Measurements from ENCODE around the gene CDK5.
A peak's percentile ranks its signal among the peaks of the same experiment; 100 is the strongest.
"Not testable (repeated sequence)": the region's sequence is repeated elsewhere in the genome, so short reads cannot be mapped to it uniquely, and the experiment has no call there.

CDK5 gene

DNA sequence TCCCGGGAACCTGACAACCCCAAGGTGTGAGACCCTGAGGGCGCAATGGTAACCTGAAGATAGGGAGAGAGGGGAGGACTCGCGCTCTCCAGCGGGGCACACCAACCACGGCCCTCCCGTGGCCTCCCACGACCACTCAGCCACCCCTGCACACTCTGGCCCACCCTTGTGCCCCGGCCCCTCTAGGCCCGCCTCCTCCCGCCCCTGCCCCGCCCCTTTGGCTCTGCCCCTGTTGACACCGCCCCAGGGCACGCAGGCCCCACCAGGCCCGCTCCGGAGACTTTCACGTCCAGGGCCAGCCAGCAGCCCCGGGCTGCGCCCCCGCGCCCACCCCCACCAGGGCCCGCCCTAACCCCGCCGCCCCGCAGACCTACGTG lies 44.4 kb downstream of the CDK5 start:
- no peak for DNase-seq

DNA sequence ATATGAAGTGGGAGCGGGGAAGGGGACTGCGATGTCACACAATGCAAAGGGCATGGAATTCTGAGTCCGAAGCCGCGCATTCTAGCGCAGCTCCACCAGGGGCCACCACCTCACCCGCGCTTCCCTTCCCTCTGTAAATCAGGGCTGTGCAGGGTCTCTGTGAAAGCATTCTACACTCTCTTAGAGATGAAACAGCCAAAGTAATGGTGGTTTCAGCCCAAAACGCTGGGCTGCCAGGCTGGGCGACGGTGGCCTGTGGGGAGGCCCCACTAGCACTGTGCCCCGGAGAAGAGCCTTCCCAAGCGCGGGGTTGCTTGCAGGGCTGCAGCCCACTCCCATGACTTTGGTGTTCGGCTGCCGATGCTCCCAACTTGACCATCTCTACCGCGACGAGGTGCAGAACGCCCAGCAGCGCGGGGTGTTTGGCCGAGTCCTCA lies 44.8 kb downstream of the CDK5 start:
- no peak for DNase-seq

DNA sequence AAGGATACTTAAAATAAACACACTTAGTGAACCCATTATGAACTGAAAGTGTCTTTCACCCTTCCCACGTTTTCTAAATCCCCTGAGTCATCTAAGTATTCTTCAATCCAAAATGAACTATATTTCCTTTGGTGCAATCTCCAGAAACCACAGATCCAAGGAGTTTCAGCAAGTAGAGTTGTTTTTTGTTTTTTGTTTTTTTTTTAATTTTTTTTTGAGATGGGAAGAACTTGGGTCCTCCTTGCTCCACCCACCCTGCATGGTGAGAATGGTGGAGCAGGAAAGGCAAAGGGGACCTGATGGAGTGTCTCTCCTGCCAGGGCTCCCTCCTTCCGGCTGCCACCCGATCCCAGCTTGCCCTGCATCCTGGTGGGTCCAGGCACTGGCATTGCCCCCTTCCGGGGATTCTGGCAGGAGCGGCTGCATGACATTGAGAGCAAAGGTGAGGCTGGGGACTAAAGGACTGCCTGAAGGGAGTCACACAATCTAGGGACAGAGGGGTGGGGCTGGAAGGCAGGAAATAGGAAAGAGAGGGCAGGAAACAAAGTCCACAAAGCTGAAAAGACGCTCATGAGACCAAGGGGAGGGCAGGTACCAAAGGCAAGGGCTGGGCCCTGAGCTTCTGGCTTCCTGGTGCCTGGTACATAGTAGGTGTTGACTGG lies 45.5 kb downstream of the CDK5 start:
- no peak for DNase-seq

DNA sequence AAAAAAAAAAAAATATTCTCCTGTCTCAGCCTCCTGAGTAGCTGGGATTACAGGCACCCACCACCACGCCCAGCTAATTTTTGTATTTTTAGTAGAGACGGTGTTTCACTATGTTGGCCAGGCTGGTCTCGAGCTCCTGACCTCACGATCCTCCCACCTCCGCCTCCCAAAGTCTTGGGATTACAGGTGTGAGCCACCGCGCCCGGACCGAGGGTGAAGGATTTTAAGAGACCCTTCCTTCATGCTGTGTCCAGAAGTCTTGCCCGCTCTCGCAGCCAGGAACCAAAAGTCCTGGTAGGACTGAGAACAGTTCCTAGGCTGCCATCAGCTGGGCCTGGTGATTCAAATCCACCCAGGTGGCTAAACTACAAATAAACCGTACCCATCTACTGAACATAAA lies 46.1 kb downstream of the CDK5 start:
- not testable (repeated sequence) for DNase-seq

DNA sequence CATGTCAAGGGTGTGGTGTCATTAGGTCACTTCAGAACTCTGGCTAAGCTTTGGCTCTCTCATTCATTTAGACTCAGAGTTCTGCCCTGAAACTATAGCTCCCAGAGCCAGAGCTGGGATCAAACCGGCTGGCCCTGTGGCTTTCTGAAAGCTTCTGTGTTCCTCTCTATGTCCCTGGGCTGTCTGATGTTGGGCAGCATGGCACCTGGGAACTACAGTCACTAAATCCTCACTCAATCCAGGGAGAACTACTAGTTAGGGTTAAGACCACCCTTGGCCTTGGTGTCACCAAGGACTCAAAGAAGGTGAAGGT lies 46.6 kb downstream of the CDK5 start:
- no peak for DNase-seq

DNA sequence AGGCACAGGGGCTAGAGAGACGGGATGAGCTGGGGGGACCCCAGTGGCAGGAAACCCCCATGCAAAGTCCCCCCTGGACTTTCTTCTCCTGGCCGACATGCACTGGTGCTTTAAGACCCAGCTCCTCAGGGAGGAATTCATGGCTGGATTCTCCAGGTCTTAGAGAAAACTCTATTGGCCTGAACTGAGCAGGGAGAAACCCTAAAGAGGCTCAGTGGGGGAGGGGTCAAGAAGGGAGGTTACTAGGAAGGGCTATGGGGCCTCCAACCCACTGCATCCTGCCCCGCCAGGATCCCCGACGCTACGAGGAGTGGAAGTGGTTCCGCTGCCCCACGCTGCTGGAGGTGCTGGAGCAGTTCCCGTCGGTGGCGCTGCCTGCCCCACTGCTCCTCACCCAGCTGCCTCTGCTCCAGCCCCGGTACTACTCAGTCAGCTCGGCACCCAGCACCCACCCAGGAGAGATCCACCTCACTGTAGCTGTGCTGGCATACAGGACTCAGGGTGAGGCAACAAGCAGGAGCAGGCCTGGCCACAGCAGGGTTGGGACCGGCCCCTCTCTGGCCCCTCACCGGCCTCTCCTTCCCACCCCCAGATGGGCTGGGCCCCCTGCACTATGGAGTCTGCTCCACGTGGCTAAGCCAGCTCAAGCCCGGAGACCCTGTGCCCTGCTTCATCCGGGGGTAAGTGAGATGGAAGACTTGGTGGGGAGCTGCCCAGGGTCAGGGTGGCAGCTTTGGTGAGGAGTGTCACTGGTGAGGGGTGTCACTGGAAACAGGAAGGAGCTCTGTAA lies 47.2 kb downstream of the CDK5 start:
- no peak for DNase-seq

DNA sequence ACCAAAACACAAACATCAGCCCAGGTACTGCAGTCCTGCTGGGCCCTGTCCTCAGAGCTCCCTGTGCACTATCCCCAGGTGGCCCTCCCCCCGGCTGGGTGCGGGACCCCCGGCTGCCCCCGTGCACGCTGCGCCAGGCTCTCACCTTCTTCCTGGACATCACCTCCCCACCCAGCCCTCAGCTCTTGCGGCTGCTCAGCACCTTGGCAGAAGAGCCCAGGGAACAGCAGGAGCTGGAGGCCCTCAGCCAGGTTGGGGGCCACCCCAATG lies 47.7 kb downstream of the CDK5 start:
- no peak for DNase-seq

DNA sequence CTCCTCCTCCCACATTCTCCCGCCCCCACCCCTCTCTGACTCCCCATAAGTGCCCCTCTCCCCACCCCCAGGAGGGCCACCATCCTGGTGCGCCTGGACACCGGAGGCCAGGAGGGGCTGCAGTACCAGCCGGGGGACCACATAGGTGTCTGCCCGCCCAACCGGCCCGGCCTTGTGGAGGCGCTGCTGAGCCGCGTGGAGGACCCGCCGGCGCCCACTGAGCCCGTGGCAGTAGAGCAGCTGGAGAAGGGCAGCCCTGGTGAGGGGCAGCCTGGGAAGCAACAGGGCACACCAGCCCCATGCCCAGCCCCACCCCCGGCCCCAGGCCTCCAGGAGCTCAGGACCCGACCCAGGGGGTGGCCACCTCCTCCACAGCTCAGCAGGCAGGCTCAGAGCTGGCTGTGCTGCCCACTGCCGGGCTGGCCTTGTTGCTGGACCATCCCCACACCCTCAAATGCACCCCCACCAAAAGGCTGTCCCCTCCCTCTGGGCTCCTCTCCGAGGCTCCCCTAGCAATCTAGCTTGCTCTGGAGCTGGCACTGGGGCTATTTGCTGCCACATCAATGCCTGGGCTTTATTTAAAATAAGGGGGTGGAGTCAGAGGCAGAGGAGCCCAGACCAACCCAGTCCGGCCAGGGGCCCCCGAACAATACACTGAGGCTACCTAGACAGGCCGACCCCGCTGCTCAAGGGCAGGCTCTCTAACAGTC lies 48.2 kb downstream of the CDK5 start:
- no peak for DNase-seq

DNA sequence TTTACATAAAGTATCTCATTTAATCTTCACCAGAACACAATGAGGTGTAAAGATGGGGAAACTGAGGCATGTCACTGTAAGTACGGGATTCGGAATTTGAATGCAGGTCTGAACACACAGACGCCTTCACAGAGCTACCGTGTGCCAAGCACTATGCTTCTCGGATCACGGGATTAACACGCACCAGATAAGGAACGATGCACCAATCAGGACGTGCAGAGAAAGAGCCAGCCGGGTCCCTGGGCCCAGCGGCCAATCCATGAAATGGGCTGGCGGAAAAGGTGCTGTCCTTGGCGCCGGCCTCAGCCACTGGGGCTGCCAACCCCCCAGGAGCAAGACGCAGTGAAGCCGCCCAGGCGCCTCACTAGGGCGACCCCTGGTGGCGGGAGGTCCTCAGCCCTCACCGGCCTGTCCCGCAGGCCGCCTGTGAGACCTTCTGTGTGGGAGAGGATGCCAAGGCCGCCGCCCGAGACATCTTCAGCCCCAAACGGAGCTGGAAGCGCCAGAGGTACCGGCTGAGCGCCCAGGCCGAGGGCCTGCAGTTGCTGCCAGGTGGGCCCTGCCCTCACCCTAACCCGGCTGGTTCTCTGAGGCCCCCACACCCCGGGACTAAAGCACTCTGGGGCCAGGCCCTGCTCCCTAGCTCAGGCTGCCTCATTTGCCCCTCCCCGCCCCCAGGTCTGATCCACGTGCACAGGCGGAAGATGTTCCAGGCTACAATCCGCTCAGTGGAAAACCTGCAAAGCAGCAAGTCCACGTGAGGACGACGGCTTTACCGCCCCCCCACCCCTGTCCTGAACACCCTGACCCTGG lies 49.0 kb downstream of the CDK5 start:
- peak; percentile 64 for DNase-seq

DNA sequence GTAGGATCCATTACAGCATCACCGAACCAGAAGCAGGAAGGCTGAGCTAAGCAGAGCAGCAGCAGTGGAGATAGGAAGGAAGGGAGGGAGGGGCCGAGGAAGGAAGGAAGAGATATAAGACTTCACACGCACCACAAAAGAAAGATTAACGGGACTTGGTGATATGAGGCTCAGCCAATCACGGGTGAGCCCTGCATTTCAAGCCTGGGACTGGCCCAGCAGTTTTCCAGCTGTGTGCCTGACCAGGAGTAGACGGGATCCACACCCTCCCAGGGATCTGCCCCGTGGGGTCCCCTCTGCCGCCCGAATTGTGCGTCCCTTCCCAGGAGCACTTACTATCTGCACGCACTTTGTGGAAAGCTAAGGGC lies 49.6 kb downstream of the CDK5 start:
- no peak for DNase-seq

DNA sequence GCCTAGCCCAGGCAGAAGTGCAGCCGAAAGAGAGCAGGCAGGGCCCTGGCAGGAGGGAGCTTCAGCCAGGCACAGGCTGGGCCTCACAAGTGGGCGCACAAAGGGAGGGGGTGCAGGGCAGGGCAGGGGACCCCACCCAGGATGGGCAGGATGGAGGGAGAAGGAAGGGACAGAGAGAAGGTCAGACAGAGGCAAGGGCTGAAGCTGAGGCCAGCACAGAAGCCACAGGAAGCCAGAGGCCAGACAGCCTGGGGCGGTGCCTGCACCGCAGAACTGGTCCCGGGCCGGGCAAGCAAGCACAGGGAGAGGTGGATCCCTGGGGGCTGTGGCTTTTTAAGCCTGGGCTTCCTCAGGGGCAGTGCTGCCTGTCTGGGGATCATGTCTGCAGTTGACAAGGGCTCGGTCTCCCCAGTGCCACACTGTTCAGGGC lies 50.2 kb downstream of the CDK5 start:
- no peak for DNase-seq

DNA sequence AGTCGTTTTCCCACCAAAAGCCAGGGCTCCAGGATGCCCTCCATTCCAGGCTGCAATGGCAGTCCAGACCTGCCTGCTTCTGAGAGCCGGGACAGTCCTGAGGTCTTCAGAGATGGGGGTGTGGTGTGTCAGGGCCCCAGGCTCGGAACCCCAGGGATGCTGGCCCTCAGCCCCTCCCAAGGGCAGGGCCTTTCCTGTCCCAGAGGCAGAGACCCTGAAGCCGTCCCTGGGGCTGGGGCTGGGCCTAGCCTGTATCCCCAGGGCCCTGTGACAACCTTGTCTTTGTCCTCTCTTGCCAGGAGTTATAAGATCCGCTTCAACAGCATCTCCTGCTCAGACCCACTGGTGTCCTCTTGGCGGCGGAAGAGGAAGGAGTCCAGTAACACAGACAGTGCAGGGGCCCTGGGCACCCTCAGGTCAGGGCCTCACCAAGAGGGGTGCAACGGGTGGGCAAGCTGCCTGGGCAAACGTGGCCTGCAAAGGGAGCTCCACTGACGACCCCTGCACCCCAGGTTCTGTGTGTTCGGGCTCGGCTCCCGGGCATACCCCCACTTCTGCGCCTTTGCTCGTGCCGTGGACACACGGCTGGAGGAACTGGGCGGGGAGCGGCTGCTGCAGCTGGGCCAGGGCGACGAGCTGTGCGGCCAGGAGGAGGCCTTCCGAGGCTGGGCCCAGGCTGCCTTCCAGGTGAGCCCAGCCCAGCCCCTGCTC lies 51.0 kb downstream of the CDK5 start:
- no peak for DNase-seq

DNA sequence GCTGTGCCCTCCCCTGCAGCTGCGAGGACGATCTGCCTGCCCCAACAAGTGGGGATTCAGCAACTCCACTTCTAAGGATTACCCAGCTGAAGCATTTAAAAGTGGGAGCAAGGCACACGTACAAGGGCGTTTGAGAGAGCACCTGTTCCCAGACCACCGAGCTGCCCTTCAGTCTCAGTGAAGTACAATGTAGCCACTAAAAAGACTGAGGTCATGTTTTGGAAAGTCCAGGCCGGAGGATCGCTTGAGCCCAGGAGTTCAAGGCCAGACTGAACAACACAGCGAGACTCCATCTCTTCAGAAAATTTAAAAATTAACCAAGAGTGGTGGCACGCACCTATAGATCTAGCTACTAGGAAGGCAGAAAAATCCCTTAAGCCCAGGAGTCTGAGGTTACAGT lies 52.1 kb downstream of the CDK5 start:
- DNase-seq = no peak

All from effector CD8-positive, alpha-beta T cell (primary cell).